GM21447 (cell line): ENCODE data around the gene FOXJ2.
"Not testable (repeated sequence)": the region's sequence is repeated elsewhere in the genome, so short reads cannot be mapped to it uniquely, and the experiment has no call there.

Experiments
- ATAC-seq: cut with Tn5 transposase; IDR thresholded peaks from one replicate; pipeline ENCODE4 v1.9.1; 2021; ENCODE audit not compliant: unreplicated experiment

The FOXJ2 gene

GRCh38 chr12:8028267-8028666 lies 4.2 kb upstream of the FOXJ2 start:
- no peak for ATAC-seq

DNA sequence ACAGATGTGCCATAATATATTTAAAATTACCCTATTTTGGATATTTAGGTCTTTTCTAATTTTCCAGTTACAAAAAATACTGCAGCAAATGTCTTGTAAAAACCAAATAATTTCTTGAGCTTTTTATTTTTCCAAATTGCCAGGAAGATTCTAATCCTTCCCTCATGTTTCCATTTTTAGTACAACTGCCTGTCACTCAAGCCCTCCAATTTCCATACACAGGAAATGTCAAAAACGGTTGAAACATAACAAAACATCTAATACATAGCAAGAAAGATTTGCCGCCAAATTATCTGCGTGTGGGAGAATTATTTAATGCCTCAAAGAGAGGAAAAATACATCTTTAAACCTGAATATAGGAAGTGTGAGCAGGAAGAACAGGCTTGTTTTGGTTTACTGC lies 2.3 kb upstream of the FOXJ2 start:
- no peak for ATAC-seq

- not testable (repeated sequence) for ATAC-seq
These were observed 1.5 kb upstream of the FOXJ2 start for GRCh38 chr12:8031017-8031416.

DNA sequence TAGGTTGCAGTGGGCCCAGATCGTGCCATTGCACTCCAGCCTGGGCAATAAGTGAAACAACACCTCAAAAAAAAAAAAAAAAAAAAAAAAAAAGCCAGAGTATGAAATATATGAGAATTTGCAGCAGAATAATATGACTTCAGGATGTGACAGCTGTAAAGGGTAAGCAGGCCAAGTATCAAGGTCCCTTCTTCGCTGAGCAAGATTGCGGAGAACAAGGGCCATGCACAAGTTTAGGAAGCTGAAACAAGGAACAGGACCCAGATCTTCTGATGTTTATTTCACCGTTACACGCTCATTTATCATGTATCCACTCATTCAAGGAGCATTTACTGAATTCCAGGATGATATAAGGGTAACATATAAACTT lies 659 bp upstream of the FOXJ2 start:
- no peak for ATAC-seq

GRCh38 chr12:8033153-8034044 lies 883 bp downstream of the FOXJ2 start:
- peak; percentile 29 for ATAC-seq

GRCh38 chr12:8034802-8035201 lies 2.3 kb downstream of the FOXJ2 start:
- no peak for ATAC-seq

DNA sequence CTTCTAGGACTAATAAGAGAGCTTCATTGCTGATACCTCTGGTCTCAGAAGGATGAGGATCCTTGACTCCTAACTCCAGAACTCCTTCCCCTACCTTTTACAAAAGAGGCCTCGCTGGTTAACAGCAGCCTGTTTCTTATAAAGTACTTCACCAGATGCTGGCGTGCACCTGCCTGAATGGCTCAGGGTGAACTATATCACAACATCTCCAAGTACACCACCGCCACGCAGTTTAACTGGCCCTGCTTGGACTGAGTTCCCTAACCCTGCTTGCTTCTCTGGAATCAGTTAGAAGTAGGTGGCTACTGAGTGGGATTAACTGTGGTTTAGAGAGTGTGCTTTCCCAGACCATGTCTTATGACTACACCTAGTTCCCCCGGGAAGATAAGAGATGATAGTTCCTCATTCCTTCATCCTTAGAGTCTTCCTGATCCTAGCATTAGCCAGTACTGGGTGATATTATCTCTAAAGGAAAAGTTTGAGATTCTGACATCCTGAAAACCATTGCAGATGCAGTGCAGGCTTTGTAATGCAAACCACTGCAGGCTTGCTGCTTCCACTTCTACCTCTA lies 3.0 kb downstream of the FOXJ2 start:
- ATAC-seq = no peak

GRCh38 chr12:8036346-8036745 lies 3.8 kb downstream of the FOXJ2 start:
- ATAC-seq = no peak

- no peak for ATAC-seq
These were observed 4.6 kb downstream of the FOXJ2 start for GRCh38 chr12:8037046-8037663.

DNA sequence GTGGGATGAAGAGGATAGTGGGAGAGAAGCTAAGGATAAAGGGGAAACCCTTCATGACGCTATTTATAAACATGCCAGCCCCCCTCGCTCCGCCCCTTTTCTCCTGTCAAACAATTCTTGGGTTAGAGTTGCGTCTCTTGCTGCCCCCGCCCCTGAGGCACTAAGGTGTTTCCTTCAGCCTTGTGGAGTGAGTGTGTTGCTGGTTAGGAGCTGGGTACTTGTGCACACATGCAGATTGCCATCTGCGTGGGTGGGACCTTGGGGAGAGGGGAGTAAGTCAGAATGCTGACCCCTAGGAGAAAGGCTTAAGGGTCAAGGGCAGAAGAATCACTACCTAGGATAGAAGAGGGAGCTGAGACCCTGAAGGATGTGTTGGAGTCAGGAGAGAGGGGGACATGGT lies 5.4 kb downstream of the FOXJ2 start:
- ATAC-seq = no peak

DNA sequence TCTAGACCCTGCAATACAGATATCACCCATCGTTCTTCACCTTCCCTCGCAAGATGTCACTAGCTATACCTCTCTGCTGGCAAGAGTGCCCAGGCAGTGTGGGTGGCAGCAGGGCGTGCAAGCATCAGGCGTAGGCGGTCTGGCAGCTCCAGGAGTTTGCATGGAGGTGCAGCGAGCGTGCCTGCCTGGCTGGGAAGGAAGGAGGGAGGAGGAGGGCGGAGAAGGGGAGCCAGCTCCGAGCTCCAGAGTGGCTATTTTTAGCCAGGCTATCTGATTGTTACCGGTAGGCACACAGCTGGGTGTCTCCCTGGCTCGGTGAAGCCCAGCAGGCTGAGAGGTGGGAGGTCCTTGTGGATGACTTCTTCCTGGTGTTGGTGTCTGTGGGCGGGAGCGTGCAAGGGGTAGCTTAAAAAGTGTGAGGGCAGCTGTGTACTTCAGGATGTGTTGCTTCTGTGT lies 6.2 kb downstream of the FOXJ2 start:
- ATAC-seq = no peak

DNA sequence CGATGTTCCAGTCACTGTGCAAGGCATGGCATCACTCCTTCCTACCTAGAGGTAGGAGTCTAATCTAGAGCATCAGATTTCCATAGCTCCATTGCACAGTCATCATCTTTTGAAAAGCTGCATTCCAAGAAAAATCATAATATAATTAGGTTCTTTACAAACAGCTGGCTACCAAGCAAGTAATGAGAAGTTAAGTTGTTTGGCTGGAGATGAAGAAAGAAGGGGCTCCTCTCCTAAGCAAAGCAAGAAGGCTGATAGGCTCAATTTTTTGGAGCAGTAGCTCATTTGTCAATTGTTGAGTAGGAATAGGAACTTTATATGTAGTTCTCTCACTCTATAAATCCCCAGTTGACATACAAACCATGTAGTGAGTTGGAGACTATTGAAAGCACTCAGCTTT lies 8.3 kb downstream of the FOXJ2 start:
- ATAC-seq = no peak

DNA sequence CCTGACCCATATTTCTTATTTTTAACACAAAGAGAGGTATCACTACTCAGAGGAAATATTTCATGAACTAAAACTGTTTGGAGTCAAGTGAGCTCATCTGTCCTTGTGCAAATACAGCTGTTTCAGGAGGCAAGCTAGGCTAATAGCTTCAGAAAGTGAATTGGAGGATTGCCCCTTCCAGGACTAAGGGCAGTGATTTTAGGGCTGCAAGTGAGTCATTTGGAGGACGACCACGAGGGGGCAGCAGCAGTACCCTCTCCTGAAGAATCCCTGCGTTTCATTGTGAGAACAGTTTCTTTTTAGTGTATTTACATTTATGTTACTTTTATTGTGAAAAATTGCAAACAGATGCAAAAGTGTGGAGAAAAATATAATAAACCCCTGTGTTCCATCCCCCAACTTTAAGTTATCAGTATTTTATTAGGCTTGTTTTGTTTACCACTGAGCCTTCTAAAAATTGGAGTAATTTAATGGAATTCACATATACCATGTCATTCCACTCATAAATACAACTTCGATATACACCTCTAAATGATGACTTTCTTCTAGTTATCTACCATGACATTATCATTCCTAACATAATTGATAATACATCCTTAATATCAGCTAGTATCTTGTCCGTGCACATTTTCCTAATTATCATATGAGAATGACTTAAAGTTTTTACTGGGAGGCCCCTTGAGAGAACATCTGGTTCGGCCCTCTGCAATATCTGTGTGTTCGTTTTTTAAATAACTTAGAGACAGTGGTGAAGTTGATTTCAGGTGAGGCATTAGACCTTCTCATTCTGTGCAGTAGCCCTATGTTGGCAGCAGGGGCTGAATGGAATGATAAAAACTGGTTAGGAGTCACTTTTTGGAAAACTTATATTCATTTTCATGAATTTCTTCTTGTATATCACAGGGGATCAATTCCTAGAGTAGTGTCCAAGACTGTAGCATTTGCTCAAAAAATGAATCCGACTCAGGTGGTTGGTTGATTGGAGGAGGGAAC lies 13.7 kb downstream of the FOXJ2 start:
- ATAC-seq = no peak

- ATAC-seq = no peak
These were observed 15.3 kb downstream of the FOXJ2 start for GRCh38 chr12:8047842-8048241.

DNA sequence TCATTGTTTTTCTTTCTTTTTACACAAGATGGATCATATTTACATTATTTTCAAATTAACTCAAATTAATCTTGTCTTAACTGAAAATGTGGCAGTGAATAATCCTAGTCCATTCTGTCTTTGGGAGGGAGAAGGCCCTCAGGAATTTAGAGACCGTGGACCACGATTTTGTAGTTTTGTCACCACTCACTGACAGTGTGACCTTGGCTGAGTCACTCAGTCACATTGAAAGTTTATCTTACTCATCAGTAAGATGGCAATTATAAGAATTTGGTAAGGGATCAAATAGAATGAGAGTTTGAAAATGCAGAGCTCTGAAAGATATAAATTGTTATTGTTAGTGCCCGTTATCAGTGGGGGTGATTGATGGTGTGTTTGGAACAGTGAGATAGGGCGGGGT lies 16.4 kb downstream of the FOXJ2 start:
- ATAC-seq = no peak

DNA sequence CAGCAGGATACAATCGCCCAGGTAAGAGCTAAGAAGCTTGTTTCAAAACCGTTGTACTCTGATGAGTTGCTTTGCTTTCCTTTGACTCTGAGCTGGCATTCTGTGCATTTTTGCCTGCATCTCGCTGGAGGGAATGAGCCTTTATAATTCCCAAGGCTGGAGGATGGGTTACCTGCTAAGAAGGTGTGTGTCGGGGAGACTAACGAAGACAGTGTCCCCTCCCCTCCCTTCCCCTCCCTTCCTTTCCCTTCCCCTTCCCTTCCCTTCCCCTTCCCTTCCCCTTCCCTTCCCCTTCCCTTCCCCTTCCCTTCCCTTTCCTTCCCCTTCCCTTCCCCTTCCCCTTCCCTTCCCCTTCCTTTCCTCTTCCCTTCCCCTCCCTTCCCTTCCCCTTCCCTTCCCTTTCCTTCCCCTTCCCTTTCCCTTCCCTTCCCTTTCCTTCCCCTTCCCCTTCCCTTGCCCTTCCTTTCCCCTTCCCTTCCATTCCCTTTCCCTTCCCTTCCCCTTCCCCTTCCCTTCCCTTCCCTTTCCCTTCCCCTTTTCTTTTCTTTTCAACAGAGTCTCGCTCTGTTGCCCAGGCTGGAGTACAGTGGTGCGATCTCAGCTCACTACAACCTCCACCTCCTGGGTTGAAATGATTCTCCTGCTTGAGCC lies 18.2 kb downstream of the FOXJ2 start:
- ATAC-seq = no peak

GRCh38 chr12:8052679-8053078 lies 20.2 kb downstream of the FOXJ2 start:
- ATAC-seq = no peak

GRCh38 chr12:8054816-8055215 lies 22.3 kb downstream of the FOXJ2 start:
- no peak for ATAC-seq

GRCh38 chr12:8057306-8057705 lies 24.8 kb downstream of the FOXJ2 start:
- no peak for ATAC-seq

- ATAC-seq = no peak
These were observed 25.3 kb downstream of the FOXJ2 start for GRCh38 chr12:8057839-8058238.
